Tibial nerve (tissue), 3 donors: ENCODE data around the gene APP.

ENCODE experiments used
- POLR2A ChIP-seq, 2 donors: fragments of 450-650 bp; IDR thresholded peaks; one replicate each; pipeline ENCODE4 v1.6.1; 2017; ENCODE audit warnings: antibody characterized with exemption in 2 of 2, mild to moderate bottlenecking in 2 of 2, moderate library complexity in 2 of 2
- TF ChIP-seq, protein P1 (sequence below), 5 experiments: fragments of 200-600 bp in 3 of 5; fragments of 450-650 bp in 2 of 5; sonication (generic) in 3 of 5; IDR thresholded peaks; one replicate each; pipeline ENCODE4 v1.5.1; 2016 to 2019; ENCODE audit warnings: antibody characterized with exemption in 5 of 5, mild to moderate bottlenecking in 3 of 5, moderate library complexity in 2 of 5

DNA sequence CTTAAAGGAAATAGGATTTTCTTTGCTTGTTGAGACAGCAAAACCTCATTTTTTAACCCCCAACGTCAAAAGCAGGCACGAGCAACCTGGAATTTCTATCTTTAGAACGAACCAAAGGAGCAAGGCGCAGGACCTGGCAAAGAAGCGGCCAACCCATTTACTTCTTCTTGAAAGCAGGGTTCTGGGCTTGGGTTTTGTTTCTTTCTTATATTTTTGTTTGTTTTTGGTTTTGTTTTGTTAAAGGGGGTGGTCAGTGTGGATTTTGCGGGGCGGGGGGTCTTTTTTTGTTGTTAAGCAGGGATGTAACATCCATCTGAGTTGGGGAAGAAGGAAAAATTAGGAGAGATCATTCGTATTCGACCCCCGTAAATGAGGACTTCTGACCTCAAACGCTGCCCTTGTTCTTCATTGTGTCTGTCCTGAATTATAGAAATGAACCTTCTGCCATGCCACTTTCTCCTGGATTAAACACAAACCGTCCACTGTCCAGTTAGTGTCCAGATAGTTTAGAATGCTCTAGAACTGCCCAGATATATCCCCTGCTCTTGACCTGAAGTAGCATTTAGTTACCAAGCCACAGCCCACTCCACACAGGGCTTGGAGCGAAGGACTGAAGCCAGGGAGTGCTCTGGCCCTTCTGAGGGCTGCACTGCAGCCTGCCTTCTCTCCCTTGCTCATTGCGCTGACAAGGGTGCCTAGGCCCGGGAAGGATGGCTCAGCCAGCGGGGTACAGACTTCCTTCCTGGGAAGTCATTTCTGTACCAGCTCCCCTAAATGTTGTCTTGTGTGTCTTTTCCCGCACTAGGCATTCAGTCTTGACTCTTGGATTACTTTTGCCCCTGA is 909 bp upstream of the APP start:
- no peak for TF ChIP-seq POLR2A (IDR thresholded peaks at IDR 0.05)
- TF ChIP-seq, protein P1, sequence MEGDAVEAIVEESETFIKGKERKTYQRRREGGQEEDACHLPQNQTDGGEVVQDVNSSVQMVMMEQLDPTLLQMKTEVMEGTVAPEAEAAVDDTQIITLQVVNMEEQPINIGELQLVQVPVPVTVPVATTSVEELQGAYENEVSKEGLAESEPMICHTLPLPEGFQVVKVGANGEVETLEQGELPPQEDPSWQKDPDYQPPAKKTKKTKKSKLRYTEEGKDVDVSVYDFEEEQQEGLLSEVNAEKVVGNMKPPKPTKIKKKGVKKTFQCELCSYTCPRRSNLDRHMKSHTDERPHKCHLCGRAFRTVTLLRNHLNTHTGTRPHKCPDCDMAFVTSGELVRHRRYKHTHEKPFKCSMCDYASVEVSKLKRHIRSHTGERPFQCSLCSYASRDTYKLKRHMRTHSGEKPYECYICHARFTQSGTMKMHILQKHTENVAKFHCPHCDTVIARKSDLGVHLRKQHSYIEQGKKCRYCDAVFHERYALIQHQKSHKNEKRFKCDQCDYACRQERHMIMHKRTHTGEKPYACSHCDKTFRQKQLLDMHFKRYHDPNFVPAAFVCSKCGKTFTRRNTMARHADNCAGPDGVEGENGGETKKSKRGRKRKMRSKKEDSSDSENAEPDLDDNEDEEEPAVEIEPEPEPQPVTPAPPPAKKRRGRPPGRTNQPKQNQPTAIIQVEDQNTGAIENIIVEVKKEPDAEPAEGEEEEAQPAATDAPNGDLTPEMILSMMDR (IDR thresholded peaks at IDR 0.05) = no peak
